DOHH2 (cell line): ENCODE measurements around the gene MRPL33.

ENCODE experiments used
- H3F3A ChIP-seq: fragments of 200-600 bp; sonication (generic), shearing (Covaris generic); 2 replicates; pipeline ENCODE4 v1.6.0; 2016; ENCODE audit warnings: antibody characterized with exemption, mild to moderate bottlenecking; ENCODE audit not compliant: control insufficient read depth, insufficient read depth
- H3K27ac ChIP-seq: fragments of 200-600 bp; sonication (generic); 2 replicates; pipeline ENCODE4 v1.5.1; 2014; ENCODE audit warnings: low read depth, mild to moderate bottlenecking, low read length, moderate library complexity
- H3K27me3 ChIP-seq: fragments of 200-600 bp; sonication (generic); 2 replicates; pipeline ENCODE4 v1.6.1; 2014; ENCODE audit warnings: mild to moderate bottlenecking, low read length, mixed read lengths; ENCODE audit not compliant: control insufficient read depth
- H3K36me3 ChIP-seq: fragments of 200-600 bp; sonication (generic); 2 replicates; pipeline ENCODE4 v1.6.1; 2014; ENCODE audit warnings: mild to moderate bottlenecking, low read length, moderate library complexity, mixed read lengths; ENCODE audit not compliant: control insufficient read depth
- H3K4me1 ChIP-seq: fragments of 200-600 bp; sonication (generic); 2 replicates; pipeline ENCODE4 v1.6.1; 2014; ENCODE audit warnings: mild to moderate bottlenecking, low read length, mixed read lengths; ENCODE audit not compliant: control insufficient read depth
- H3K4me2 ChIP-seq: fragments of 200-600 bp; sonication (generic); 2 replicates; pipeline ENCODE4 v1.6.0; 2014; ENCODE audit warnings: mild to moderate bottlenecking, low read length, moderate library complexity
- H3K4me3 ChIP-seq: fragments of 200-600 bp; sonication (generic); 2 replicates; pipeline ENCODE4 v1.5.1; 2014; ENCODE audit warnings: mild to moderate bottlenecking, low read length, mixed read lengths
- H3K79me2 ChIP-seq: fragments of 200-600 bp; sonication (generic); 2 replicates; pipeline ENCODE4 v1.6.1; 2014; ENCODE audit warnings: mild to moderate bottlenecking, low read length, mixed read lengths; ENCODE audit not compliant: control insufficient read depth
- H3K9me2 ChIP-seq: fragments of 200-600 bp; sonication (generic); replicated peaks from 2 replicates; pipeline ENCODE4 v1.6.1; 2014; ENCODE audit warnings: mild to moderate bottlenecking, low read length, mixed read lengths; ENCODE audit not compliant: control insufficient read depth
- H3K9me3 ChIP-seq: fragments of 200-600 bp; sonication (generic); 2 replicates; pipeline ENCODE4 v1.6.1; 2014; ENCODE audit warnings: antibody characterized with exemption, low read length, mixed read lengths; ENCODE audit not compliant: control insufficient read depth, insufficient read depth
- H4K20me1 ChIP-seq: fragments of 200-600 bp; sonication (generic); 2 replicates; pipeline ENCODE4 v1.6.0; 2014; ENCODE audit warnings: low read depth, mild to moderate bottlenecking, antibody characterized with exemption, low read length, moderate library complexity; ENCODE audit not compliant: control insufficient read depth, insufficient read depth
- EZH2phosphoT487 ChIP-seq: fragments of 200-600 bp; sonication (generic); IDR thresholded peaks from 2 replicates; pipeline ENCODE4 v1.6.1; 2017; ENCODE audit warnings: borderline replicate concordance, mild to moderate bottlenecking, antibody characterized with exemption, low read length, moderate library complexity, mixed read lengths
- TF ChIP-seq, protein P1 (sequence below): fragments of 200-600 bp; sonication (generic); IDR thresholded peaks from one replicate; pipeline ENCODE4 v1.5.1; 2014; ENCODE audit warnings: antibody characterized with exemption, mild to moderate bottlenecking, low read depth, low read length; ENCODE audit not compliant: poor library complexity, severe bottlenecking

The MRPL33 gene

DNA sequence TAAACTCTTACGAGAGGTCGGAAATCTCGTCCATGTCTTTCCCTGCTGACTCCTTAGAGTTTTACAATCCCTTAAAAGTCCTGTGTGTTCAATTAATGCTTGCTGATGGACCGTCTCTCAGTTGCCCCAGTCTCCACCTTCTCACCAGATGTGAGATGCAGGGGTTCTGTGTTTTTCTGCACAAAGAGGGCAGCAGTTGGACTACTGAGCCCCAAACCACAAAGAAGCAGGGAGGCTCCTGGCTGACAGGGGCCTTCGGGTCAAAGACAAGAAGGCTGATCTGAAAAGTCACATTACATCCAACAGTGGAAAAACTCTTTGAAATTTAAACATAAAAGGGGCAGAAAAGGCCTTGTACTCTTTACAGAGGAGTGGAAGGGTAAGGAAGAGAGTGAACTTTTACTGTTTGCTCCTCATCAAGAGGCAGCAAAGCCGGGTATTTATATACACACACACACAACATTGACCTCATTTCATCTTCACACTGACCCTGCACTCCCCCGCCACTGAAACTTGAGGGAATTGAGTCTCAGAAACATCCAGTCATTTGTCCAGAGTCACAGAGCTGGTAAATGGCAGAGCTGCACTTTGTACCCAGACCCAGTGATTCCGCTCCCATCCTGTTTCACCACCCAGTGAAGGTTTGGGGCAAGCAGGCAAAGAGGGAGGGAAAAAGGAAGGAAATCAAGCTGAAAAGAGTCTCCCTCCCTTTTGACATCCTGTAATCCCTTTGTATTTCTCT, 23.7 kb downstream of the MRPL33 start:
- Histone ChIP-seq H3K4me1 (no peaks in the 10 kb centered on the region), H3K4me3 (no peak overlapping the region), H3K9me2 (no peaks in the 10 kb centered on the region), H3K4me2 (no peak overlapping the region), H3K27me3 (no peaks in the 10 kb centered on the region), H3K9me3 (no peaks in the 10 kb centered on the region), H3K79me2 (no peaks in the 10 kb centered on the region), H3K36me3 (no peaks in the 10 kb centered on the region), H3F3A (no peaks in the 10 kb centered on the region), H3K27ac (no peak overlapping the region), H4K20me1 (no peaks in the 10 kb centered on the region)
- TF ChIP-seq, protein P1, sequence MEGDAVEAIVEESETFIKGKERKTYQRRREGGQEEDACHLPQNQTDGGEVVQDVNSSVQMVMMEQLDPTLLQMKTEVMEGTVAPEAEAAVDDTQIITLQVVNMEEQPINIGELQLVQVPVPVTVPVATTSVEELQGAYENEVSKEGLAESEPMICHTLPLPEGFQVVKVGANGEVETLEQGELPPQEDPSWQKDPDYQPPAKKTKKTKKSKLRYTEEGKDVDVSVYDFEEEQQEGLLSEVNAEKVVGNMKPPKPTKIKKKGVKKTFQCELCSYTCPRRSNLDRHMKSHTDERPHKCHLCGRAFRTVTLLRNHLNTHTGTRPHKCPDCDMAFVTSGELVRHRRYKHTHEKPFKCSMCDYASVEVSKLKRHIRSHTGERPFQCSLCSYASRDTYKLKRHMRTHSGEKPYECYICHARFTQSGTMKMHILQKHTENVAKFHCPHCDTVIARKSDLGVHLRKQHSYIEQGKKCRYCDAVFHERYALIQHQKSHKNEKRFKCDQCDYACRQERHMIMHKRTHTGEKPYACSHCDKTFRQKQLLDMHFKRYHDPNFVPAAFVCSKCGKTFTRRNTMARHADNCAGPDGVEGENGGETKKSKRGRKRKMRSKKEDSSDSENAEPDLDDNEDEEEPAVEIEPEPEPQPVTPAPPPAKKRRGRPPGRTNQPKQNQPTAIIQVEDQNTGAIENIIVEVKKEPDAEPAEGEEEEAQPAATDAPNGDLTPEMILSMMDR = no peak
- TF ChIP-seq EZH2phosphoT487 = no peak

DNA sequence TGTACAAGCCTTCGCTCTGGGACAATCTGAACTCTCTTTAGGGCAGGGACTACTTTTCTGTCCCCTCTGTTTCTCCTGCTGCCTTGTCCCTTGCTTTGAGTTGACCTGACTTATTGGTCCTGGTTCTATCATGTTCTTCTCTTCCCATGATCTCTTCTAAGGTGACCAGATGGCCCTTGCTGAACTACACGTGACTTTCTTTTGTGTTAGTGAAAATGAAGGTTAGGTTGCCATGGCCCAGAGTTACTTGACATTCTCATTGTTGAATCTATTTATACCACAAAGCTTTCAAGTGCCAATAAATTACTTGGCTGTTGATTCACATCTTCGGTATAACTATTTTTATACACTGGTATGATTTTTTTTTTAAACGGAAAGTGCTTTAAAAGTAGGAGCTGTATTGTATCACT, 24.4 kb downstream of the MRPL33 start:
- Histone ChIP-seq H3F3A (no peaks in the 10 kb centered on the region), H3K4me1 (no peaks in the 10 kb centered on the region), H3K4me2 (no peak overlapping the region), H3K4me3 (no peak overlapping the region), H3K9me2 (no peaks in the 10 kb centered on the region), H3K36me3 (no peaks in the 10 kb centered on the region), H3K79me2 (no peaks in the 10 kb centered on the region), H3K9me3 (no peaks in the 10 kb centered on the region), H3K27ac (no peak overlapping the region), H3K27me3 (no peaks in the 10 kb centered on the region), H4K20me1 (no peaks in the 10 kb centered on the region)
- TF ChIP-seq, protein P1 = no peak
- no peak for TF ChIP-seq EZH2phosphoT487

DNA sequence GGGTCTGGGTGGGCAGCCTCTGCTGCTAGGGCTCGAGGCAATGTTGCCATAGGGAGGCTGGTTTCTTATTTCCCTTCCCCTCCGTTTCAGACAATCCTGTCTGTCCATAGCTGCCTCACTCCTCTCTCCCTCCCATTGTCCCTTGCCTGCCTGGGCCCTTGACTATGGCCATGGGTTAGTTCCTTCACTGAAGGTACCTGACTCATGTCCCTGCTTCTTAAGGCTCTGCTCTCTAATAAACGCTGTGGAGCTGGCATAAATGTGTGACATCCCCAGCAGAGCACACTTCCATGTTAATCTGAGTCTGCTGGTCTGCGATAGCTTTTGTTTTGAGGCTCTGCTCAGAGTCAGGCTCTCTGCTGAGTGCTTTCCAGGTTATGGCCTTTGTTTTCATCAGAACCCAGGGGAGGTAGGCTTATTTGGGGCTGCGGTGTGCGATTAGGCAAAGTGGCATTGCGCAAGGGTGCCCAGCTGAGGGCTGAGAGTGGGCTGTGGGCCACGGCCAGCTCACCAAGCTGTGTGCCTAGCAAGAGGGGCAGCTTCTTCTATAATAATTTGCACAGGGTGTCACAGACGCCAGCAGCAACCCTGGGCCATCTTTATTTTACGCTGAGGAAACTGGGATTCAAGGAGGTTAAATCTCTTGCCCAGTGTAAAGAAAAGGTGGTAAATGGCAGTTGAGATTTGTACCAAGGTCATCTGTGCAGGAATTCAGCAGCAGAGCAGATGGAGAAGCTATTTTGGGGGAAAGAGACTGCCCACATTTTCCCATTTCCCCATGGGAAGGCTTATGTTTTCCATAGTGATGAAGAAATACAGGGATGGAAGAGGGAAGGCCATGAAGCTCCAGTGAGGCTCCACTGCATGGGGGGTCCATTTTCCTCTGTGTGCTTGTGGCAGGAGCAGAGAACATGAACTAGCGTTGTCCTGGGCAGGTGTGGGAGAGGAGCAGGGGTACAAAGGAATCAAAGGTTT, 25.6 kb downstream of the MRPL33 start:
- H3F3A ChIP-seq = no peaks in the 10 kb centered on the region
- H3K79me2 ChIP-seq = no peaks in the 10 kb centered on the region
- H3K9me2 ChIP-seq = no peaks in the 10 kb centered on the region
- H3K4me1 ChIP-seq = no peaks in the 10 kb centered on the region
- no peak overlapping the region for H3K27ac ChIP-seq
- H3K4me3 ChIP-seq = no peak overlapping the region
- no peak overlapping the region for H3K4me2 ChIP-seq
- no peaks in the 10 kb centered on the region for H3K36me3 ChIP-seq
- no peaks in the 10 kb centered on the region for H4K20me1 ChIP-seq
- no peaks in the 10 kb centered on the region for H3K9me3 ChIP-seq
- no peaks in the 10 kb centered on the region for H3K27me3 ChIP-seq
- TF ChIP-seq EZH2phosphoT487 = no peak
- TF ChIP-seq, protein P1 = no peak
